HEK293 (cell line): ENCODE measurements around the gene METTL2B.

Experiments
- CTCF ChIA-PET: fragments of 350-600 bp; formaldehyde crosslinking; extraction: SDS; loops from one replicate; lab custom pipeline; 2021; ENCODE audit warnings: antibody characterized with exemption; lab: Yijun Ruan, JAX
- POLR2A ChIA-PET: fragments of 300-600 bp; formaldehyde crosslinking; extraction: SDS; loops from one replicate; lab custom pipeline; 2020; ENCODE audit warnings: antibody characterized with exemption, inconsistent platforms; lab: Yijun Ruan, JAX
- H3K27ac ChIP-seq: fragments of 200-500 bp; sonication (Bioruptor generic); 2 replicates; pipeline ENCODE4 v1.5.1; 2014; ENCODE audit warnings: low read depth, low read length, control low read depth, inconsistent platforms; ENCODE audit errors: extremely low read depth
- H3K36me3 ChIP-seq, 2 experiments: fragments of 200-500 bp in 1 of 2; sonication (Bioruptor generic) in 1 of 2; 1 replicate in 1 of 2; 2 replicates in 1 of 2; pipeline ENCODE4 v1.5.1; 2014 to 2017; ENCODE audit warnings: inconsistent platforms in 2 of 2, low read length in 2 of 2; ENCODE audit not compliant: control insufficient read depth in 2 of 2, insufficient read depth in 1 of 2
- H3K4me1 ChIP-seq: fragments of 200-500 bp; sonication (Bioruptor generic); 2 replicates; pipeline ENCODE4 v1.5.1; 2014; ENCODE audit warnings: mild to moderate bottlenecking, low read length, inconsistent platforms; ENCODE audit not compliant: control insufficient read depth, insufficient read depth
- H3K4me3 ChIP-seq: 2 replicates; pipeline ENCODE4 v1.5.1; 2011; ENCODE audit warnings: low read depth, mild to moderate bottlenecking, control low read depth, low read length, moderate library complexity
- H3K9me3 ChIP-seq: fragments of 200-500 bp; sonication (Bioruptor generic); 2 replicates; pipeline ENCODE4 v1.5.1; 2014; ENCODE audit warnings: low read depth, low read length, inconsistent platforms; ENCODE audit not compliant: control insufficient read depth, insufficient read depth
- BCL11A ChIP-seq: fragments of 450-650 bp; formaldehyde crosslinking; IDR thresholded peaks from 2 replicates; pipeline ENCODE4 v1.5.1; 2016; ENCODE audit warnings: low read depth, missing biosample characterization, missing genetic modification characterization
- EGR2 ChIP-seq: fragments of 450-650 bp; formaldehyde crosslinking; IDR thresholded peaks from 2 replicates; pipeline ENCODE4 v1.5.1; 2016; ENCODE audit warnings: low read depth, missing biosample characterization, missing genetic modification characterization
- GLIS1 ChIP-seq: fragments of 450-650 bp; formaldehyde crosslinking; IDR thresholded peaks from 2 replicates; pipeline ENCODE4 v1.5.1; 2016; ENCODE audit warnings: missing biosample characterization, missing genetic modification characterization
- HOXD13 ChIP-seq: sonication (generic); formaldehyde crosslinking; IDR thresholded peaks from 2 replicates; pipeline ENCODE4 v1.8.0; 2022; ENCODE audit warnings: missing genetic modification reagents, borderline replicate concordance
- IKZF3 ChIP-seq: fragments of 450-650 bp; IDR thresholded peaks from 2 replicates; pipeline ENCODE4 v1.5.0; 2018; ENCODE audit warnings: missing biosample characterization, mild to moderate bottlenecking, missing genetic modification characterization, moderate library complexity
- SALL2 ChIP-seq: fragments of 450-650 bp; formaldehyde crosslinking; IDR thresholded peaks from 2 replicates; pipeline ENCODE4 v1.5.0; 2017; ENCODE audit warnings: missing biosample characterization, mild to moderate bottlenecking, missing genetic modification characterization, borderline replicate concordance
- YY2 ChIP-seq: fragments of 450-650 bp; formaldehyde crosslinking; IDR thresholded peaks from 2 replicates; pipeline ENCODE4 v1.5.1; 2016; ENCODE audit warnings: missing biosample characterization, missing genetic modification characterization
- ZBTB20 ChIP-seq: fragments of 450-650 bp; formaldehyde crosslinking; IDR thresholded peaks from 2 replicates; pipeline ENCODE4 v1.5.1; 2016; ENCODE audit warnings: missing biosample characterization, missing genetic modification characterization
- ZFP3 ChIP-seq: fragments of 450-650 bp; formaldehyde crosslinking; IDR thresholded peaks from 2 replicates; pipeline ENCODE4 v1.5.1; 2016; ENCODE audit warnings: low read depth, missing biosample characterization, missing genetic modification characterization
- ZIC2 ChIP-seq: fragments of 450-650 bp; formaldehyde crosslinking; IDR thresholded peaks from 2 replicates; pipeline ENCODE4 v1.5.1; 2016; ENCODE audit warnings: missing biosample characterization, missing genetic modification characterization
- ZNF292 ChIP-seq: fragments of 450-650 bp; formaldehyde crosslinking; IDR thresholded peaks from 2 replicates; pipeline ENCODE4 v1.5.1; 2016; ENCODE audit warnings: low read depth, missing biosample characterization, missing genetic modification characterization, borderline replicate concordance
- ZNF366 ChIP-seq: fragments of 450-650 bp; formaldehyde crosslinking; conservative IDR thresholded peaks from 2 replicates; pipeline ENCODE4 v1.5.1; 2016; ENCODE audit warnings: missing biosample characterization, missing genetic modification characterization
- ZNF629 ChIP-seq: fragments of 450-650 bp; formaldehyde crosslinking; IDR thresholded peaks from 2 replicates; pipeline ENCODE4 v1.5.1; 2017; ENCODE audit warnings: missing biosample characterization, missing genetic modification characterization
- ZSCAN30 ChIP-seq: fragments of 450-650 bp; IDR thresholded peaks from 2 replicates; pipeline ENCODE4 v1.5.1; 2018; ENCODE audit warnings: missing biosample characterization, mild to moderate bottlenecking, missing genetic modification characterization, moderate library complexity
- ZXDB ChIP-seq: fragments of 450-650 bp; formaldehyde crosslinking; IDR thresholded peaks from 2 replicates; pipeline ENCODE4 v1.5.1; 2016; ENCODE audit warnings: missing biosample characterization, missing genetic modification characterization
- TF ChIP-seq, protein P1 (sequence below): fragments of 450-650 bp; formaldehyde crosslinking; IDR thresholded peaks from 2 replicates; pipeline ENCODE4 v1.5.1; 2016; ENCODE audit warnings: missing biosample characterization, missing genetic modification characterization, borderline replicate concordance
- TF ChIP-seq, protein P2 (sequence below): fragments of 450-650 bp; formaldehyde crosslinking; IDR thresholded peaks from 2 replicates; pipeline ENCODE4 v1.5.1; 2017; ENCODE audit warnings: missing biosample characterization, mild to moderate bottlenecking, missing genetic modification characterization, moderate library complexity
- TF ChIP-seq, protein P3 (sequence below): fragments of 450-650 bp; formaldehyde crosslinking; conservative IDR thresholded peaks from 2 replicates; pipeline ENCODE4 v1.5.1; 2016; ENCODE audit warnings: low read depth, missing biosample characterization, missing genetic modification characterization

The METTL2B gene

DNA sequence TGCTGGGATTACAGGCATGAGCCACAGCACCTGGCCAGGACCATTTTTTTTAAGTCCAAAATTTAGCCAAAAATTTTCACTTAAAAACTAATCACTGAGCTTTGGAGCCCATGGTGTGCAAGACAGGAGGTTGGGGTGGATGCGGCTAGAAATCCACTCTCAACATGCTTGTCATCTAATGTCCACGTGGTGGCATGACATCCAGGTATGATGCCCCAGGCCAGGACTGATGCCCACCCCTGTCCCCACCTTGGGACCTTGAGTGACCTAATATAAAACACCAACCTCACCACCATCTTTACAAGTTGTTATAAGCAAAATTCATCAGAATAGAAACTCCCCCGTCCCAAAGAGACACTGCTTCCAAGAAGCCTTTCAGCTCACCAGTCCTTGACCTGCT is 46.3 kb upstream of the METTL2B start (continued):
- TF ChIP-seq, protein P1, sequence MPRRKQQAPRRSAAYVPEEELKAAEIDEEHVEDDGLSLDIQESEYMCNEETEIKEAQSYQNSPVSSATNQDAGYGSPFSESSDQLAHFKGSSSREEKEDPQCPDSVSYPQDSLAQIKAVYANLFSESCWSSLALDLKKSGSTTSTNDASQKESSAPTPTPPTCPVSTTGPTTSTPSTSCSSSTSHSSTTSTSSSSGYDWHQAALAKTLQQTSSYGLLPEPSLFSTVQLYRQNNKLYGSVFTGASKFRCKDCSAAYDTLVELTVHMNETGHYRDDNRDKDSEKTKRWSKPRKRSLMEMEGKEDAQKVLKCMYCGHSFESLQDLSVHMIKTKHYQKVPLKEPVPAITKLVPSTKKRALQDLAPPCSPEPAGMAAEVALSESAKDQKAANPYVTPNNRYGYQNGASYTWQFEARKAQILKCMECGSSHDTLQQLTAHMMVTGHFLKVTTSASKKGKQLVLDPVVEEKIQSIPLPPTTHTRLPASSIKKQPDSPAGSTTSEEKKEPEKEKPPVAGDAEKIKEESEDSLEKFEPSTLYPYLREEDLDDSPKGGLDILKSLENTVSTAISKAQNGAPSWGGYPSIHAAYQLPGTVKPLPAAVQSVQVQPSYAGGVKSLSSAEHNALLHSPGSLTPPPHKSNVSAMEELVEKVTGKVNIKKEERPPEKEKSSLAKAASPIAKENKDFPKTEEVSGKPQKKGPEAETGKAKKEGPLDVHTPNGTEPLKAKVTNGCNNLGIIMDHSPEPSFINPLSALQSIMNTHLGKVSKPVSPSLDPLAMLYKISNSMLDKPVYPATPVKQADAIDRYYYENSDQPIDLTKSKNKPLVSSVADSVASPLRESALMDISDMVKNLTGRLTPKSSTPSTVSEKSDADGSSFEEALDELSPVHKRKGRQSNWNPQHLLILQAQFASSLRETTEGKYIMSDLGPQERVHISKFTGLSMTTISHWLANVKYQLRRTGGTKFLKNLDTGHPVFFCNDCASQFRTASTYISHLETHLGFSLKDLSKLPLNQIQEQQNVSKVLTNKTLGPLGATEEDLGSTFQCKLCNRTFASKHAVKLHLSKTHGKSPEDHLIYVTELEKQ (tag by site-specific recombination), result no peak
- no peak for TF ChIP-seq ZSCAN30 (tag by site-specific recombination)
- no peak for TF ChIP-seq HOXD13 (CRISPR knock-in tag)
- TF ChIP-seq IKZF3 (tag by site-specific recombination), result no peak
- TF ChIP-seq SALL2 (tag by site-specific recombination), result no peak
- no peak for TF ChIP-seq ZNF292 (tag by site-specific recombination)
- TF ChIP-seq BCL11A (tag by site-specific recombination), result no peak

DNA sequence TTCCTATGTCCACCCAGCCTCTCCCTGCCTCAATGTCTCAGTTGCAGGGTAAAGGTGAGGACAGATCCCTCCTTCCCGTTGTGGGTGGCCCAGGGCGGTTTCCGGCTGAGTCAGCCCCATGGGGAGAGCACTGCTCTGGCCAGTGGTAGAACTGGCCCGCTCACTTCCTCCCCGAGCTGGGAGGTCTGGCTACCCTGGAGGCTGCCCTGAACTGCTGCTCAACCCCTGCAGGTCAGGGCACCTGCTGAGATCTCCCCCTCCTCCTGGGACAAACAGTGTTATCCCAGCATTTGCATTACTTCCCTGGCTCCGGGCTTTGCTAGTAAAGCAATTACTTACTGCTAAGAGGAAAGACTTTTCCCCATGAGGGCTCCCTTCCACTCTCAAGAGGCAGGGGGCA is 45.3 kb upstream of the METTL2B start:
- POLR2A ChIA-PET, result no interaction called here
- H3K9me3 ChIP-seq, result no peaks in the 10 kb centered on the region
- H3K36me3 ChIP-seq, result no peaks in the 10 kb centered on the region
- H3K4me3 ChIP-seq, result no peak overlapping the region
- TF ChIP-seq, protein P2, sequence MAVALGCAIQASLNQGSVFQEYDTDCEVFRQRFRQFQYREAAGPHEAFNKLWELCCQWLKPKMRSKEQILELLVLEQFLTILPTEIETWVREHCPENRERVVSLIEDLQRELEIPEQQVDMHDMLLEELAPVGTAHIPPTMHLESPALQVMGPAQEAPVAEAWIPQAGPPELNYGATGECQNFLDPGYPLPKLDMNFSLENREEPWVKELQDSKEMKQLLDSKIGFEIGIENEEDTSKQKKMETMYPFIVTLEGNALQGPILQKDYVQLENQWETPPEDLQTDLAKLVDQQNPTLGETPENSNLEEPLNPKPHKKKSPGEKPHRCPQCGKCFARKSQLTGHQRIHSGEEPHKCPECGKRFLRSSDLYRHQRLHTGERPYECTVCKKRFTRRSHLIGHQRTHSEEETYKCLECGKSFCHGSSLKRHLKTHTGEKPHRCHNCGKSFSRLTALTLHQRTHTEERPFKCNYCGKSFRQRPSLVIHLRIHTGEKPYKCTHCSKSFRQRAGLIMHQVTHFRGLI (tag by site-specific recombination), result no peak
- TF ChIP-seq ZXDB (tag by site-specific recombination), result no peak
- TF ChIP-seq ZFP3 (tag by site-specific recombination), result no peak
- peak; percentile 56; the same call in 1 of the 2 replicates for TF ChIP-seq GLIS1 (tag by site-specific recombination)
- TF ChIP-seq YY2, result no peak
- TF ChIP-seq ZBTB20 (tag by site-specific recombination), result no peak
- TF ChIP-seq EGR2 (tag by site-specific recombination), result no peak
- TF ChIP-seq, protein P3, sequence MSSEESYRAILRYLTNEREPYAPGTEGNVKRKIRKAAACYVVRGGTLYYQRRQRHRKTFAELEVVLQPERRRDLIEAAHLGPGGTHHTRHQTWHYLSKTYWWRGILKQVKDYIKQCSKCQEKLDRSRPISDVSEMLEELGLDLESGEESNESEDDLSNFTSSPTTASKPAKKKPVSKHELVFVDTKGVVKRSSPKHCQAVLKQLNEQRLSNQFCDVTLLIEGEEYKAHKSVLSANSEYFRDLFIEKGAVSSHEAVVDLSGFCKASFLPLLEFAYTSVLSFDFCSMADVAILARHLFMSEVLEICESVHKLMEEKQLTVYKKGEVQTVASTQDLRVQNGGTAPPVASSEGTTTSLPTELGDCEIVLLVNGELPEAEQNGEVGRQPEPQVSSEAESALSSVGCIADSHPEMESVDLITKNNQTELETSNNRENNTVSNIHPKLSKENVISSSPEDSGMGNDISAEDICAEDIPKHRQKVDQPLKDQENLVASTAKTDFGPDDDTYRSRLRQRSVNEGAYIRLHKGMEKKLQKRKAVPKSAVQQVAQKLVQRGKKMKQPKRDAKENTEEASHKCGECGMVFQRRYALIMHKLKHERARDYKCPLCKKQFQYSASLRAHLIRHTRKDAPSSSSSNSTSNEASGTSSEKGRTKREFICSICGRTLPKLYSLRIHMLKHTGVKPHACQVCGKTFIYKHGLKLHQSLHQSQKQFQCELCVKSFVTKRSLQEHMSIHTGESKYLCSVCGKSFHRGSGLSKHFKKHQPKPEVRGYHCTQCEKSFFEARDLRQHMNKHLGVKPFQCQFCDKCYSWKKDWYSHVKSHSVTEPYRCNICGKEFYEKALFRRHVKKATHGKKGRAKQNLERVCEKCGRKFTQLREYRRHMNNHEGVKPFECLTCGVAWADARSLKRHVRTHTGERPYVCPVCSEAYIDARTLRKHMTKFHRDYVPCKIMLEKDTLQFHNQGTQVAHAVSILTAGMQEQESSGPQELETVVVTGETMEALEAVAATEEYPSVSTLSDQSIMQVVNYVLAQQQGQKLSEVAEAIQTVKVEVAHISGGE (tag by site-specific recombination), result no peak
- peak; percentile 96 for TF ChIP-seq ZIC2
- no peak for TF ChIP-seq ZNF629 (tag by site-specific recombination)
- TF ChIP-seq ZNF366, result no peak
- TF ChIP-seq, all 188 proteins: peak for 2
- Histone ChIP-seq H3K4me1 (no peaks in the 10 kb centered on the region), H3K27ac (no peak overlapping the region)
- CTCF ChIA-PET, result interaction anchor here (0.6 to 9.2 kb wide), 6 partner anchors 29 to 450 kb away, joined by 4 to 189 read pairs (median 60); partner anchors contain the start of gene RBM28
